ENCODE measurements around the gene CACNA1B. TPM values are rescaled to one million over a fixed set of nuclear protein-coding genes. Genes with fewer than 3 reads are reported as not detected.

Gene CACNA1B
- total and polyA plus RNA-seq, 2 of the 4 experiments (the other 2 are of a cell fraction) = 0.02 TPM; not detected in 1

DNA sequence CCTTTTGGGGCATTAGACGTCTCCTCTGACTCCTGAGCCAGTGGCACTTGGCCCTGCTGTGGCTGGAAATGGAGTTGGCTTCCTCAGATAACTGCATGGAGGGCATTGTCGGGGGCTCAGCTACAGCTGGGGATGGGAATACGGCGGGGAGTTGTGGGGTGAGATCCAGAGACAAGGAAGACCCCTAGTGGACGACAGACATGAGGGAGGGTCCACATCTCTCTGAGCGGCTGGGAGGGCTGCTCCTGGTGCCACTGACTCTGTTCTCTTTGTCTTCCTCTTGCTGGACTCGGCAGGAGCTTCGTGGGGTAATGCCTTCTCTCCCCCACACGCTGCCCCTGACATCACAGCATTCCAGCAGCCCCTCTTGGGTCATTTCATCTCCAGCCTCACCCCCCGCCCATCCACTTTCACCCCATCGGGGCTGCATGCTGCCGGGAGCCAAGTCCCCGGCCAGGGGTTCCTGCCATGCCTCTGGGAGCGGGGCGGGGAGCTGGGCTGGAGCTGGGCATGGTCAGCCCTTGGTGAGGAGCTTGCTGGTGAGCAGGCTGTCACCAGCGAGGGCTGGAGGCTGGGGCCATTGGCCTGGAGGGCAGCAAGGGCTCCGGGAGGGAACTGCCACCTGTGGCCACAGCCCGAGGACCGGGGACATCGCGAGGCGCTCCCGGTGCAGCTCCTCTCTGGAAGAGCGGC lies 172.3 kb downstream of the CACNA1B start:
- no peaks in the 10 kb centered on the region for H3K36me3 ChIP-seq (ENCODE audit: control insufficient read depth, insufficient read depth, low read length)
- H2AK9ac ChIP-seq (replicated peaks; ENCODE audit: low read depth, low read length, poor library complexity) = no peak overlapping the region
- CTCF ChIA-PET = no interaction called here
- H2BK20ac ChIP-seq (ENCODE audit: low read depth, low read length) = no peak overlapping the region
- no peak overlapping the region for H2AK5ac ChIP-seq (ENCODE audit: low read depth, low read length)
- no peak overlapping the region for H2AFZ ChIP-seq (replicated peaks; ENCODE audit: low read length, poor library complexity)
- ATAC-seq (ENCODE audit: low read depth) (no peak), DNase-seq (no peak)
- no TSS peak for BruUV-seq (replicated peaks)
- dilution Hi-C loops (cut with HindIII; ENCODE audit: low sequenced_read_pairs, unreplicated experiment) = no loop called here
- POLR2A ChIA-PET (ENCODE audit: unreplicated experiment) = no interaction called here
- no peak overlapping the region for H3K14ac ChIP-seq (replicated peaks; ENCODE audit: low read depth, low read length)
- no peaks in the 10 kb centered on the region for H4K20me1 ChIP-seq (ENCODE audit: insufficient read depth, low read length)
- peaks cover 69% of the 10 kb centered on the region for H3K9me3 ChIP-seq (ENCODE audit: control insufficient read depth, insufficient read depth, low read length)
- H3K27ac ChIP-seq (ENCODE audit: insufficient read depth, low read length) = no peak overlapping the region
- H3K4me3 ChIP-seq (ENCODE audit: insufficient read depth, low read depth, low read length) = no peak overlapping the region
- no peak overlapping the region for H3K4ac ChIP-seq (ENCODE audit: low read depth, low read length)
- H3K23ac ChIP-seq (ENCODE audit: low read depth, low read length) = no peak overlapping the region
- WGBS, 2 experiments (ENCODE audit: extremely low coverage in 2 of 2, insufficient read length in 1 of 2) = 32% methylated on average over 6 of the region's 24 CpGs; no CpG with 5 or more reads in 1 of the 2 experiments
- no peak overlapping the region for H2BK5ac ChIP-seq (ENCODE audit: low read depth, low read length, poor library complexity, severe bottlenecking)
- no peaks in the 10 kb centered on the region for H3K9me1 ChIP-seq (ENCODE audit: insufficient read depth, low read length)
- H4K5ac ChIP-seq (ENCODE audit: low read depth, low read length) = no peak overlapping the region
- H3K4me1 ChIP-seq (ENCODE audit: control insufficient read depth, insufficient read depth, low read length) = no peaks in the 10 kb centered on the region
- H3K18ac ChIP-seq (ENCODE audit: low read depth, low read length) = no peak overlapping the region
- no peak overlapping the region for H3K56ac ChIP-seq (ENCODE audit: extremely low read depth, insufficient read depth, low read length)
- H3K27me3 ChIP-seq (ENCODE audit: control insufficient read depth, insufficient read depth, low read length) = no peaks in the 10 kb centered on the region
- no peak overlapping the region for H4K8ac ChIP-seq (ENCODE audit: low read depth in 2 of 2, low read length in 2 of 2)
- H3K79me1 ChIP-seq (ENCODE audit: low read depth in 1 of 2, low read length in 2 of 2) = no peaks in the 10 kb centered on the region
- no peak overlapping the region for H4K91ac ChIP-seq (ENCODE audit: insufficient read depth, low read depth, low read length)
- intact Hi-C loops (cut with micrococcal nuclease) = no loop called here
- in situ Hi-C loops (cut with MboI; ENCODE audit: low sequenced_read_pairs) = no loop called here
- H2BK15ac ChIP-seq (ENCODE audit: low read depth, low read length) = no peak overlapping the region
- TF ChIP-seq RAD21 (IDR thresholded peaks at IDR 0.05; ENCODE audit: low read length) (no peak), SMC3 (IDR thresholded peaks at IDR 0.05; ENCODE audit: low read depth, low read length) (no peak), CEBPB (IDR thresholded peaks at IDR 0.05; ENCODE audit: low read depth, low read length) (no peak), MAFK (IDR thresholded peaks at IDR 0.05; ENCODE audit: low read depth, low read length) (no peak), POLR2A (IDR thresholded peaks at IDR 0.05; ENCODE audit: low read depth, low read length) (no peak), RFX5 (IDR thresholded peaks at IDR 0.05; ENCODE audit: low read depth, low read length) (no peak), RCOR1 (IDR thresholded peaks at IDR 0.05; ENCODE audit: insufficient replicate concordance, low read length) (no peak), FOS (IDR thresholded peaks at IDR 0.05; ENCODE audit: low read depth, low read length) (no peak), NFE2L2 (IDR thresholded peaks at IDR 0.05; ENCODE audit: low read depth, low read length) (no peak), CHD1 (IDR thresholded peaks at IDR 0.05; ENCODE audit: low read depth, low read length) (no peak), BHLHE40 (IDR thresholded peaks at IDR 0.05; ENCODE audit: low read depth, low read length) (no peak), MAZ (IDR thresholded peaks at IDR 0.05; ENCODE audit: borderline replicate concordance, low read depth, low read length) (no peak), MXI1 (IDR thresholded peaks at IDR 0.05; ENCODE audit: borderline replicate concordance, low read depth, low read length) (no peak)
- TF ChIP-seq, protein P1, sequence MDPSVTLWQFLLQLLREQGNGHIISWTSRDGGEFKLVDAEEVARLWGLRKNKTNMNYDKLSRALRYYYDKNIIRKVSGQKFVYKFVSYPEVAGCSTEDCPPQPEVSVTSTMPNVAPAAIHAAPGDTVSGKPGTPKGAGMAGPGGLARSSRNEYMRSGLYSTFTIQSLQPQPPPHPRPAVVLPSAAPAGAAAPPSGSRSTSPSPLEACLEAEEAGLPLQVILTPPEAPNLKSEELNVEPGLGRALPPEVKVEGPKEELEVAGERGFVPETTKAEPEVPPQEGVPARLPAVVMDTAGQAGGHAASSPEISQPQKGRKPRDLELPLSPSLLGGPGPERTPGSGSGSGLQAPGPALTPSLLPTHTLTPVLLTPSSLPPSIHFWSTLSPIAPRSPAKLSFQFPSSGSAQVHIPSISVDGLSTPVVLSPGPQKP (IDR thresholded peaks at IDR 0.05; ENCODE audit: borderline replicate concordance, low read depth, low read length) = no peak
- TF ChIP-seq, protein P2, sequence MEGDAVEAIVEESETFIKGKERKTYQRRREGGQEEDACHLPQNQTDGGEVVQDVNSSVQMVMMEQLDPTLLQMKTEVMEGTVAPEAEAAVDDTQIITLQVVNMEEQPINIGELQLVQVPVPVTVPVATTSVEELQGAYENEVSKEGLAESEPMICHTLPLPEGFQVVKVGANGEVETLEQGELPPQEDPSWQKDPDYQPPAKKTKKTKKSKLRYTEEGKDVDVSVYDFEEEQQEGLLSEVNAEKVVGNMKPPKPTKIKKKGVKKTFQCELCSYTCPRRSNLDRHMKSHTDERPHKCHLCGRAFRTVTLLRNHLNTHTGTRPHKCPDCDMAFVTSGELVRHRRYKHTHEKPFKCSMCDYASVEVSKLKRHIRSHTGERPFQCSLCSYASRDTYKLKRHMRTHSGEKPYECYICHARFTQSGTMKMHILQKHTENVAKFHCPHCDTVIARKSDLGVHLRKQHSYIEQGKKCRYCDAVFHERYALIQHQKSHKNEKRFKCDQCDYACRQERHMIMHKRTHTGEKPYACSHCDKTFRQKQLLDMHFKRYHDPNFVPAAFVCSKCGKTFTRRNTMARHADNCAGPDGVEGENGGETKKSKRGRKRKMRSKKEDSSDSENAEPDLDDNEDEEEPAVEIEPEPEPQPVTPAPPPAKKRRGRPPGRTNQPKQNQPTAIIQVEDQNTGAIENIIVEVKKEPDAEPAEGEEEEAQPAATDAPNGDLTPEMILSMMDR (conservative IDR thresholded peaks at IDR 0.05; ENCODE audit: low read depth, low read length) = no peak
- TF ChIP-seq, protein P3, sequence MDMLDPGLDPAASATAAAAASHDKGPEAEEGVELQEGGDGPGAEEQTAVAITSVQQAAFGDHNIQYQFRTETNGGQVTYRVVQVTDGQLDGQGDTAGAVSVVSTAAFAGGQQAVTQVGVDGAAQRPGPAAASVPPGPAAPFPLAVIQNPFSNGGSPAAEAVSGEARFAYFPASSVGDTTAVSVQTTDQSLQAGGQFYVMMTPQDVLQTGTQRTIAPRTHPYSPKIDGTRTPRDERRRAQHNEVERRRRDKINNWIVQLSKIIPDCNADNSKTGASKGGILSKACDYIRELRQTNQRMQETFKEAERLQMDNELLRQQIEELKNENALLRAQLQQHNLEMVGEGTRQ (IDR thresholded peaks at IDR 0.05; ENCODE audit: low read depth, low read length) = no peak
- no peak overlapping the region for H3K4me2 ChIP-seq (ENCODE audit: low read depth, low read length)
- no peak overlapping the region for H3K9ac ChIP-seq (ENCODE audit: low read depth, low read length)
- H2BK120ac ChIP-seq (ENCODE audit: low read depth, low read length) = no peak overlapping the region

Data from IMR-90 (cell line).